C4-2B (cell line): ENCODE data around the gene ZNF473.

Source experiments
- ZFX ChIP-seq: fragments of 450-650 bp; IDR thresholded peaks from 2 replicates; pipeline ENCODE4 v1.6.1; 2017
- TF ChIP-seq, protein P1 (sequence below): fragments of 450-650 bp; conservative IDR thresholded peaks from 2 replicates; pipeline ENCODE4 v1.5.1; 2017; ENCODE audit warnings: mild to moderate bottlenecking

DNA sequence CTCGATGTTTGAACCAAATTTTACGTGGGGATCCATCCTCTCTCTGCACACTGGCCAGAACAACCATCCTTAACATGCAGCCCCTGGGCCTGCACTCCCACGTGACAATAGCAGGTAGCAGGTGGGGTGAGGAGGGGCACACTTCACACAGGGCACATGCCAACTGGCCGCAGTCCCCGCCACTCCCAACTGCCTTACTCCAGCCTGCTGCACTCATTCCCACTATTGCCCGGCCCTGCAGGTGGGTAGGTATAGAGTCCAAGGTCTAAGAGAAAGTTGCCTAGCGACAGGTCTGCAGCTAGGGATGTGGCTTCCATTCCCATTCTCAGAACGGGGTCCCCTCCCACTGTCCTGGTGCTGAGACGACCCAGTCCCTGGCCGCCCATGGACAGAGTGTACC lies 18.6 kb upstream of the ZNF473 start:
- TF ChIP-seq, protein P1, sequence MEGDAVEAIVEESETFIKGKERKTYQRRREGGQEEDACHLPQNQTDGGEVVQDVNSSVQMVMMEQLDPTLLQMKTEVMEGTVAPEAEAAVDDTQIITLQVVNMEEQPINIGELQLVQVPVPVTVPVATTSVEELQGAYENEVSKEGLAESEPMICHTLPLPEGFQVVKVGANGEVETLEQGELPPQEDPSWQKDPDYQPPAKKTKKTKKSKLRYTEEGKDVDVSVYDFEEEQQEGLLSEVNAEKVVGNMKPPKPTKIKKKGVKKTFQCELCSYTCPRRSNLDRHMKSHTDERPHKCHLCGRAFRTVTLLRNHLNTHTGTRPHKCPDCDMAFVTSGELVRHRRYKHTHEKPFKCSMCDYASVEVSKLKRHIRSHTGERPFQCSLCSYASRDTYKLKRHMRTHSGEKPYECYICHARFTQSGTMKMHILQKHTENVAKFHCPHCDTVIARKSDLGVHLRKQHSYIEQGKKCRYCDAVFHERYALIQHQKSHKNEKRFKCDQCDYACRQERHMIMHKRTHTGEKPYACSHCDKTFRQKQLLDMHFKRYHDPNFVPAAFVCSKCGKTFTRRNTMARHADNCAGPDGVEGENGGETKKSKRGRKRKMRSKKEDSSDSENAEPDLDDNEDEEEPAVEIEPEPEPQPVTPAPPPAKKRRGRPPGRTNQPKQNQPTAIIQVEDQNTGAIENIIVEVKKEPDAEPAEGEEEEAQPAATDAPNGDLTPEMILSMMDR, result no peak
- no peak for TF ChIP-seq ZFX
